Skeletal muscle cell (primary cell): ENCODE measurements around the gene STK40.

Experiments used
- DNase-seq: peaks from one replicate; pipeline ENCODE4 v3.0.0-alpha.2; 2010; ENCODE audit warnings: low read depth
- H3K4me3 ChIP-seq: 2 replicates; pipeline ENCODE4 v1.5.1; 2011; ENCODE audit warnings: low read depth, mild to moderate bottlenecking, control low read depth, low read length, moderate library complexity

STK40 gene

GRCh38 chr1:36381405-36381804, 4.3 kb downstream of the STK40 start:
- no peak overlapping the region for H3K4me3 ChIP-seq
- DNase-seq = no peak

GRCh38 chr1:36380782-36381181, 4.9 kb downstream of the STK40 start:
- DNase-seq = no peak
- H3K4me3 ChIP-seq = no peak overlapping the region

- no peak for DNase-seq
- no peak overlapping the region for H3K4me3 ChIP-seq
Measured at GRCh38 chr1:36380143-36380619, 5.5 kb downstream of the STK40 start.

GRCh38 chr1:36377791-36378492, 7.8 kb downstream of the STK40 start:
- no peak for DNase-seq
- no peak overlapping the region for H3K4me3 ChIP-seq

GRCh38 chr1:36372617-36373016, 13.1 kb downstream of the STK40 start:
- no peak for DNase-seq
- H3K4me3 ChIP-seq = no peak overlapping the region

GRCh38 chr1:36369061-36369861, 16.5 kb downstream of the STK40 start:
- no peak for DNase-seq
- H3K4me3 ChIP-seq = no peak overlapping the region

- H3K4me3 ChIP-seq = no peak overlapping the region
- no peak for DNase-seq
Measured at GRCh38 chr1:36367798-36368197, 17.9 kb downstream of the STK40 start.

GRCh38 chr1:36367066-36367465, 18.7 kb downstream of the STK40 start:
- no peak overlapping the region for H3K4me3 ChIP-seq
- no peak for DNase-seq

- peak; percentile 76 for DNase-seq
Measured at GRCh38 chr1:36366091-36366661, 19.5 kb downstream of the STK40 start.

GRCh38 chr1:36365381-36365780, 20.3 kb downstream of the STK40 start:
- no peak overlapping the region for H3K4me3 ChIP-seq
- peak; percentile 59 for DNase-seq

More at GRCh38 chr1:36366091-36366661, 19.5 kb downstream of the STK40 start:
- no peak overlapping the region for H3K4me3 ChIP-seq

- no peak for DNase-seq
- no peak overlapping the region for H3K4me3 ChIP-seq
Measured at GRCh38 chr1:36359911-36360550, 25.7 kb downstream of the STK40 start.

- no peak overlapping the region for H3K4me3 ChIP-seq
- no peak for DNase-seq
Measured at GRCh38 chr1:36359383-36359782, 26.3 kb downstream of the STK40 start.

GRCh38 chr1:36358514-36359084, 27.1 kb downstream of the STK40 start:
- no peak overlapping the region for H3K4me3 ChIP-seq
- no peak for DNase-seq

- no peak overlapping the region for H3K4me3 ChIP-seq
- no peak for DNase-seq
Measured at GRCh38 chr1:36355811-36356210, 29.9 kb downstream of the STK40 start.

- no peak overlapping the region for H3K4me3 ChIP-seq
Measured at GRCh38 chr1:36354486-36354885, 31.2 kb downstream of the STK40 start.

GRCh38 chr1:36352910-36353878, 32.5 kb downstream of the STK40 start:
- no peak overlapping the region for H3K4me3 ChIP-seq
- DNase-seq = no peak

More at GRCh38 chr1:36354486-36354885, 31.2 kb downstream of the STK40 start:
- no peak for DNase-seq

GRCh38 chr1:36352125-36352909, 33.4 kb downstream of the STK40 start:
- no peak overlapping the region for H3K4me3 ChIP-seq
- DNase-seq = no peak
